GM18505 (cell line): ENCODE measurements around the gene ARGLU1.

Source experiments
- ATAC-seq: cut with Tn5 transposase; IDR thresholded peaks from one replicate; pipeline ENCODE4 v1.9.1; 2021; ENCODE audit not compliant: unreplicated experiment
- POLR2A ChIP-seq: IDR thresholded peaks from 4 replicates; pipeline ENCODE4 v1.6.1; 2011; ENCODE audit warnings: borderline replicate concordance; ENCODE audit not compliant: insufficient read depth, insufficient read length; ENCODE audit errors: extremely low read depth

Gene ARGLU1

GRCh38 chr13:106551350-106551749 lies 16.6 kb downstream of the ARGLU1 start:
- no peak for ATAC-seq
- TF ChIP-seq POLR2A, result no peak

DNA sequence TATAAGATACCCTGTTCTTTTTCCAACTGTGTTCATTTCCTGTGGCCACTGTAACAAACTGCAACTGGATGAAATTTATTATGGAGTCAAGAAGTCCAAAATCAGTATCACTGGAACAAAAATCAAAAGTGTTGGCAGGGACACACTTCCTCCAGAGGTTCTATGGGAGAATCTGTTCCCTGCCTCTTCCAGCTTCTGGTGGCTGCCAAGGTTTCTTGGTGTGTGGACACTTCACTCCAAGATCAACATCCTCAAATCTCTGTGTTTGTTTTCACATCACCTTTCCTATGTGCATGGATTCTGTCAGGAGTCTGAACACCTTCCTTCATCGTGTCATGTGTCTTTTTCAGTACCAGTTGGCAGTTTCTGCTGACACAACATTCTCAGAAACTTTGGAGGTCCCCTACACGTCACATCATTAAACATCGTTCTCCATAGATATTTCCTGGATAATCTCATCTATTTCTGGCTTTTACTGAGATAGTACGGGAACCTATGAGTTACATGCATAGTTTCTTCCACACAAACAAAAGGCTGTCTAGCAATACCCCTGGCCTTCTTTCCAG lies 17.3 kb downstream of the ARGLU1 start:
- no peak for ATAC-seq
- no peak for TF ChIP-seq POLR2A

DNA sequence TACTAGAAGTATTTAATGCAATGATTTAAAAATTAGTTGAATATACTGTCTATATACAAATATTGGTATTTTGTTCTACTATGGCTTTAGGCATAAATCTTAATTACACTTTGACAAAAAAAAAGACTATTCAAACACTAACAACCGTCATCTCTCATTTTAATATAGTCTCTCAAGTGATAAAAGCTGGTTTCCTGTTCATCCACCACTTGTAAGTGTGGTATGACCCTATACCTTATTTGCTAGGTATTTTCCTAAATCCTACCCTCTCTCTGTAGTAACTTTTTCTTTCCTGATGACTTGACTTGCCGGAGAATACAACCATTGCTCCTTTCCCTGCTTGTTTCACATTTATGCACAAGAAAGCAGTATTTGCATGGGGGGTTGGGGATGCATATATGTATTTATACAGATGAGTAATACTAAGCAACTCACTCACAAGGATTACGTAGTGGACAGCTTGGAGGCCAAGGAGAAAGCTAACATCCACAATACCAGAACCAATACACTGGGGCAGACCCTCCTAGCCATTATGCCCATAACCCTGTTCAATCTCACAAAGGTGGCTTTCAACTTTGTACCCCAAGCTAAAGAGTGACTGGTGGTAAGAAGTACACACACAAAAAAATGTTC lies 19.8 kb downstream of the ARGLU1 start:
- TF ChIP-seq POLR2A, result no peak
- ATAC-seq, result no peak

GRCh38 chr13:106541826-106542225 lies 26.1 kb downstream of the ARGLU1 start:
- no peak for ATAC-seq
- no peak for TF ChIP-seq POLR2A

GRCh38 chr13:106540613-106541012 lies 27.3 kb downstream of the ARGLU1 start:
- ATAC-seq, result no peak
- no peak for TF ChIP-seq POLR2A

DNA sequence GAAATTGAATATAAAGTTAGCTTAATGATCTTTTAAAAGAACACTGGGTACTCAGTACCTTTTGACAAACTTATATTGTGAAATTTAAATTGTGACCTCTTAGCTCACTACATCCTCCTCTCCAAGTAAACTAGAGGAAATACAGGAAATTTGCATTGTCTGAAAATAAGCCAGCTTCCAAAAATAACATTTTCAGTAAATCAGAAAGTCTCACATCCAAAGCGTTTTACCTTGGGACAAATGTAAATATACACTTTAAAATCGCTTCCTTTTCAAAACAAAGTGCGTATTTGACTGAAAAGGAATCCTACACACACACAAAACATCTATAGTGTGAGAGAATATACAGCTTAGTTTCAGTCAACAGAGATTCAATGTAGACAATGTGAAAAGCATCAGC lies 30.4 kb downstream of the ARGLU1 start:
- no peak for TF ChIP-seq POLR2A
- ATAC-seq, result no peak

DNA sequence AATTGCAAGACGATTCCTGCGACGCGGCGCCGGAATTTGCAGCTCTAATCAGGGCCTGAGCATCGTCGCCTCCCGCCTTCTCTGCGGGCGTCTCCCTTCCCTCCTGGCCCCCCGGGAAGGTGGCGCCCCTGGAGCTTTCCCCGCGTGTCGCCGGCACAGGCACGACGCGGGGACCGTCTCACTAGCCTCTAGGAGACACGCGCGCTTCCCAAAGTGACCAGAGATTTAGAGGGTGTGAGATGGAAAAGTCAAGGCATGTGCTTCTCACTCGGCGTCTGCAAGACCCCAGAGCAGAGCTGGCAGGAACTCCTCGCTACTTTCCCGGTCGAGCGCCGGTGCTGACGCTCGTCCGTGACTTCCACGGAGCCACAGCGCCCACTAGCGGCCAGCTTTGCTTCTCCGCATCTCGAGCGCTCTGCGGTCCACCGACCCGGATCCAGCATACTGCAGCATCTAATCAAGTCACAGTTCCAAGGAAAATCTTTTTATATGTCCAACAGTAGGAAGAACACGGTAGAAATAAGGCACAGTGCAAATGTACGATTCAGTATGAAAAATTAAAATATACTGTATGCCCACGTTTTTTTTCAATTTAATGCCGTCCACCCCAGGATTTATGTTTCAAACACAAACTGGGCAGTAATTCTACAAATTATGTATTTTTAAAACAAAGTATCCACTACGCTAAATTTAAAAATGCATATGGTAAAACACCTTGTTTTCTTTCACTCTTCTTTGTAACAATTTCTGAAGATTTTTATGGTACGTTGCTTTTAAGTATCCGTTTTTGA lies 31.5 kb downstream of the ARGLU1 start:
- ATAC-seq, result peak; percentile 39
- no peak for TF ChIP-seq POLR2A

- TF ChIP-seq POLR2A, result peak; percentile 71
- ATAC-seq, result peak; percentile 96
These were observed 32.2 kb downstream of the ARGLU1 start, which contains the start of gene EFNB2 for GRCh38 chr13:106535552-106536243. TSS of gene EFNB2 (minus strand) at chr13:106535662. CDS start at chr13:106534964, 698 bp downstream.

- no peak for TF ChIP-seq POLR2A
- peak; percentile 26 for ATAC-seq
These were observed 33.0 kb downstream of the ARGLU1 start for GRCh38 chr13:106534639-106535551.

GRCh38 chr13:106533943-106534638 lies 33.8 kb downstream of the ARGLU1 start:
- ATAC-seq, result no peak
- TF ChIP-seq POLR2A, result no peak

GRCh38 chr13:106533101-106533942 lies 34.6 kb downstream of the ARGLU1 start:
- TF ChIP-seq POLR2A, result no peak
- no peak for ATAC-seq

- TF ChIP-seq POLR2A, result no peak
- ATAC-seq, result no peak
These were observed 35.6 kb downstream of the ARGLU1 start for GRCh38 chr13:106532111-106532929.
